Psoas muscle (tissue), 8 donors: ENCODE data around the gene JAGN1. TPM values are rescaled to one million over a fixed set of nuclear protein-coding genes. Genes with fewer than 3 reads are reported as not detected.
"Not testable (repeated sequence)": the region's sequence is repeated elsewhere in the genome, so short reads cannot be mapped to it uniquely, and the experiment has no call there.

Experiments
- ATAC-seq, 4 donors: fragments of 200-7000 bp; cut with Tn5 transposase; one replicate each; pipeline ENCODE4 v1.9.1; 2020; ENCODE audit warnings: moderate library complexity in 3 of 4, mild to moderate bottlenecking in 2 of 4
- DNase-seq, 2 donors: peaks; one replicate each; pipeline ENCODE4 v3.0.0-alpha.2; 2020
- H3K27ac ChIP-seq: fragments of 200-600 bp; one replicate; pipeline ENCODE4 v1.8.0; 2022
- H3K27me3 ChIP-seq, 3 donors: fragments of 200-600 bp in 1 of 3; one replicate each; pipeline versions ENCODE4 v1.6.1 to v1.8.0; 2013 to 2022; ENCODE audit warnings: low read length in 2 of 3, mild to moderate bottlenecking in 2 of 3, moderate library complexity in 1 of 3; ENCODE audit not compliant: insufficient read depth in 3 of 3
- H3K36me3 ChIP-seq, 2 donors: fragments of 200-600 bp in 1 of 2; one replicate each; pipeline versions ENCODE4 v1.6.1 to v1.8.0; 2013 to 2022; ENCODE audit warnings: low read depth in 1 of 2, mild to moderate bottlenecking in 1 of 2, moderate library complexity in 1 of 2; ENCODE audit not compliant: insufficient read depth in 1 of 2
- H3K4me1 ChIP-seq: fragments of 200-600 bp; one replicate; pipeline ENCODE4 v1.8.0; 2022
- H3K4me3 ChIP-seq: fragments of 200-600 bp; one replicate; pipeline ENCODE4 v1.8.0; 2022; ENCODE audit warnings: mild to moderate bottlenecking
- H3K9me3 ChIP-seq: fragments of 200-600 bp; one replicate; pipeline ENCODE4 v1.8.0; 2022
- CTCF ChIP-seq: fragments of 200-600 bp; IDR thresholded peaks from one replicate; pipeline ENCODE4 v1.8.0; 2022; ENCODE audit warnings: antibody characterized with exemption
- WGBS, 3 donors: extraction: QIAGEN DNeasy Blood & Tissue Kit; methylation state at CpG; one replicate each; pipeline versions ENCODE4 v1.1.6 to v1.1.7; 2013; 5-methylcytosine and 5-hydroxymethylcytosine counted together
- intact Hi-C, 2 donors: fragments of 100-400 bp; cut with DNase I; formaldehyde crosslinking; loops; one replicate each; pipeline versions ENCODE4 v1.11.0 to v1.14.2; 2022
- polyA plus RNA-seq, 3 donors: library from polyadenylated mRNA; stranded (reverse); fragments of 200-250 nt; gene quantifications; one replicate each; pipeline ENCODE4 v1.2.3, GENCODE V29; 2013
- total RNA-seq, 4 donors: library from RNA; stranded (reverse); fragmentation: NEBNext Ultra II Directional in 2 of 4; extraction: Animal tissue kit (Norgen Biotek cat#: 25700) in 2 of 4; gene quantifications; one replicate each; pipeline versions ENCODE4 v1.2.1 to v1.2.4, GENCODE V29; 2021 to 2023
- donor health status: healthy with polysubstance abuse.
- donor health status: DM: no; HTN: no; CAD: no; lungs with moderate emphysema.
- donor health status: Bipolar disorder and iron deficiency.
- donor health status: healthy.
- donor health status: DM: yes; HTN: yes; CAD: no.
- donor health status: DM: no; HTN: no; CAD: no.
- donor health status: DM: no; HTN: no; CAD: no.
- donor health status: DM: yes; HTN: yes; CAD: no.

JAGN1 gene
- total and polyA plus RNA-seq, 7 donors = 18.6 to 98.2 (median 44.4) TPM

GRCh38 chr3:9862391-9863057, 27.9 kb upstream of the JAGN1 start:
- H3K9me3 ChIP-seq = no peaks in the 10 kb centered on the region
- no peaks in the 10 kb centered on the region for H3K27me3 ChIP-seq
- no peaks in the 10 kb centered on the region for H3K36me3 ChIP-seq
- DNase-seq (peak; percentile 70 to 84), ATAC-seq (peak; percentile 79 to 92 (median 87))
- intact Hi-C loops = loop anchor here in 1 of 2 donors (10.0 kb wide), 1 partner anchor 52 kb away; the partner anchor contains the start of gene IL17RC
- TF ChIP-seq CTCF = peak; percentile 44
- peak overlapping the region; percentile 65 for H3K4me3 ChIP-seq
- H3K27ac ChIP-seq = no peak overlapping the region
- no peaks in the 10 kb centered on the region for H3K4me1 ChIP-seq
- WGBS, 3 donors = 12 to 20% (median 17%) methylated on average over 31 to 45 of the region's 45 CpGs

- WGBS, 3 donors = 56 to 78% (median 63%) methylated on average over 16 to 22 of the region's 22 CpGs
- H3K27ac ChIP-seq = no peak overlapping the region
- no peaks in the 10 kb centered on the region for H3K4me1 ChIP-seq
- no peak for DNase-seq
- peak in 3 of 4 donors; percentile 5 to 22 (median 19) for ATAC-seq
- H3K27me3 ChIP-seq = no peaks in the 10 kb centered on the region
- TF ChIP-seq CTCF = no peak
- peak overlapping the region; percentile 65 for H3K4me3 ChIP-seq
- no peaks in the 10 kb centered on the region for H3K36me3 ChIP-seq
- H3K9me3 ChIP-seq = no peaks in the 10 kb centered on the region
- intact Hi-C loops = loop anchor here in 1 of 2 donors (10.0 kb wide), 1 partner anchor 52 kb away; the partner anchor contains the start of gene IL17RC
Observed at GRCh38 chr3:9863058-9863772, 27.2 kb upstream of the JAGN1 start.

- DNase-seq (peak; percentile 53 to 61), ATAC-seq (peak in 1 of 4 donors; percentile 31)
- Histone ChIP-seq H3K4me3 (no peak overlapping the region), H3K4me1 (no peaks in the 10 kb centered on the region), H3K36me3 (no peaks in the 10 kb centered on the region), H3K27ac (peak overlapping the region; percentile 30), H3K9me3 (no peaks in the 10 kb centered on the region), H3K27me3 (no peaks in the 10 kb centered on the region)
- intact Hi-C loops = loop anchor here in 1 of 2 donors (10.0 kb wide), 1 partner anchor 50 kb away; the partner anchor contains the start of gene IL17RC
- WGBS, 3 donors = 49 to 57% (median 55%) methylated on average over 16 of the region's 16 CpGs
- TF ChIP-seq CTCF = no peak
Observed at GRCh38 chr3:9864200-9864927, 26.0 kb upstream of the JAGN1 start.

GRCh38 chr3:9865125-9865637, 25.2 kb upstream of the JAGN1 start:
- not testable (repeated sequence) for H3K9me3 ChIP-seq, H3K4me3 ChIP-seq, H3K36me3 ChIP-seq, H3K4me1 ChIP-seq, DNase-seq, ATAC-seq, H3K27me3 ChIP-seq, H3K27ac ChIP-seq
- WGBS, 3 donors = 85 to 90% (median 88%) methylated on average over 10 of the region's 10 CpGs
- intact Hi-C loops = loop anchor here in 1 of 2 donors (10.0 kb wide), 1 partner anchor 50 kb away; the partner anchor contains the start of gene IL17RC
